ENCODE data around the gene STEAP3.
A peak's percentile ranks its signal among the peaks of the same experiment; 100 is the strongest.

The STEAP3 gene

GRCh38 chr2:119198240-119198840, 25.3 kb upstream of the STEAP3 start:
- no peak for DNase-seq

- no peak for DNase-seq
These were observed 21.8 kb upstream of the STEAP3 start for GRCh38 chr2:119201815-119202214.

GRCh38 chr2:119202610-119203310, 20.9 kb upstream of the STEAP3 start:
- DNase-seq: no peak

GRCh38 chr2:119204525-119204924, 19.1 kb upstream of the STEAP3 start:
- DNase-seq: no peak

GRCh38 chr2:119205001-119205706, 18.5 kb upstream of the STEAP3 start:
- no peak for DNase-seq

GRCh38 chr2:119206201-119206600, 17.4 kb upstream of the STEAP3 start:
- DNase-seq: no peak

GRCh38 chr2:119207447-119207846, 16.2 kb upstream of the STEAP3 start:
- no peak for DNase-seq

- peak; percentile 80 for DNase-seq
These were observed 14.8 kb upstream of the STEAP3 start for GRCh38 chr2:119208791-119209203.

GRCh38 chr2:119212139-119212800, 11.4 kb upstream of the STEAP3 start:
- DNase-seq: no peak

GRCh38 chr2:119214453-119215037, 9.1 kb upstream of the STEAP3 start:
- DNase-seq: no peak

- DNase-seq: no peak
These were observed 6.6 kb upstream of the STEAP3 start for GRCh38 chr2:119216994-119217393.

- no peak for DNase-seq
These were observed 5.1 kb upstream of the STEAP3 start for GRCh38 chr2:119218478-119219064.

- DNase-seq: no peak
These were observed 3.8 kb upstream of the STEAP3 start for GRCh38 chr2:119219873-119220272.

GRCh38 chr2:119220720-119221301, 2.8 kb upstream of the STEAP3 start:
- no peak for DNase-seq

GRCh38 chr2:119221609-119222008, 2.0 kb upstream of the STEAP3 start:
- DNase-seq: no peak

GRCh38 chr2:119222213-119222612, 1.4 kb upstream of the STEAP3 start:
- DNase-seq: no peak

GRCh38 chr2:119222863-119223520, 642 bp upstream of the STEAP3 start:
- DNase-seq: no peak

- no peak for DNase-seq
These were observed 914 bp downstream of the STEAP3 start for GRCh38 chr2:119224391-119225104.

- DNase-seq: no peak
These were observed 1.7 kb downstream of the STEAP3 start for GRCh38 chr2:119225105-119225865.

- no peak for DNase-seq
These were observed 2.3 kb downstream of the STEAP3 start for GRCh38 chr2:119225926-119226325.
